Measurements from ENCODE around the gene SFRP5. TPM values are rescaled to one million over a fixed set of nuclear protein-coding genes. Genes with fewer than 3 reads are reported as not detected.

Gene SFRP5
- total and polyA plus RNA-seq, 2 of the 13 experiments (the other 11 are each of a cell fraction or from before 2014, with no cell fraction given) = 0.32 to 1.7 TPM

DNA sequence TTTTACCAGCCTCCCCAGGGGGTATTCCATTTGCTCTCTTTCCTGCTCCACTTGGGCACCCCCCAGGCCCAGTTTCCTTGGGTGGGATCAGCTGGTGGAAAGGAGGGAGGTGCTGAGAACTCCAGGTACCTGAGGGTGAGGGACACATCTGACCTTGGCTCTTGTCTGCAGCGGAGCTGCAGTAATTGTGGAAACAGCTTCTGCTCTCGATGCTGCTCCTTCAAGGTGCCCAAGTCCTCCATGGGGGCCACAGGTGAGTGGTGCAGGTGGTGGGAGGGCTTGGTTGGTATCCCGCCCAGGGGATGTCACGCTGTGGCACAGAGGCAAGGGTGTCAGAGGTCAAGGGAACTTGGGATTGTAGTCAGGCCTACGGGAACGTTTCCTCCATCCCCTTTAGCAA, 14.3 kb downstream of the SFRP5 start:
- 100% methylated on average over 4 of the region's 6 CpGs for WGBS (ENCODE audit: low lambda C conversion rate)
- H3K4me3 ChIP-seq (replicated peaks in 1 of 3; ENCODE audit: insufficient read depth in 1 of 3, low read depth in 2 of 3, low read length in 3 of 3) = no peak overlapping the region
- H3K27me3 ChIP-seq (ENCODE audit: control insufficient read depth in 1 of 2, insufficient read depth in 2 of 2, low read length in 2 of 2) = no peaks in the 10 kb centered on the region
- H3K36me3 ChIP-seq (replicated peaks in 1 of 2; ENCODE audit: control insufficient read depth in 1 of 2, insufficient read depth in 2 of 2, low read length in 2 of 2) = peaks cover 37 to 75% of the 10 kb centered on the region in 2 experiments
- intact Hi-C loops (cut with micrococcal nuclease; ENCODE audit: unreplicated experiment) (no loop called here), in situ Hi-C loops (cut with HindIII; ENCODE audit: extremely low pct_ligation_motif_present, low pct_unique_long_range_greater_than_20kb) (loop anchor here (5.0 kb wide), 2 partner anchors 35 to 110 kb away; no protein-coding TSS in a partner anchor)
- no peaks in the 10 kb centered on the region for H4K20me1 ChIP-seq (ENCODE audit: insufficient read depth, low read length)
- no peak overlapping the region for H3K4me2 ChIP-seq (ENCODE audit: low read depth, low read length)
- ATAC-seq (no peak), FAIRE-seq (no peak), DNase-seq (ENCODE audit: low spot score) (no peak)
- BruUV-seq (replicated peaks) = no TSS peak
- H3K79me2 ChIP-seq (ENCODE audit: insufficient read depth, low read length) = no peaks in the 10 kb centered on the region
- H3K27ac ChIP-seq (ENCODE audit: extremely low read length, insufficient read depth, low read length) = no peak overlapping the region
- H3K4me1 ChIP-seq (ENCODE audit: insufficient read depth, low read length) = peaks cover 21% of the 10 kb centered on the region
- no peak overlapping the region for H3K9ac ChIP-seq (ENCODE audit: insufficient read depth, low read depth, low read length)
- H2AFZ ChIP-seq (ENCODE audit: low read length) = no peak overlapping the region
- H3K9me3 ChIP-seq (ENCODE audit: low read length) = no peaks in the 10 kb centered on the region
- ChIA-PET CTCF (ENCODE audit: low intra/inter-chr PET ratio, low total read pairs) (no interaction called here), POLR2A (no interaction called here)
- TF ChIP-seq, protein P1, sequence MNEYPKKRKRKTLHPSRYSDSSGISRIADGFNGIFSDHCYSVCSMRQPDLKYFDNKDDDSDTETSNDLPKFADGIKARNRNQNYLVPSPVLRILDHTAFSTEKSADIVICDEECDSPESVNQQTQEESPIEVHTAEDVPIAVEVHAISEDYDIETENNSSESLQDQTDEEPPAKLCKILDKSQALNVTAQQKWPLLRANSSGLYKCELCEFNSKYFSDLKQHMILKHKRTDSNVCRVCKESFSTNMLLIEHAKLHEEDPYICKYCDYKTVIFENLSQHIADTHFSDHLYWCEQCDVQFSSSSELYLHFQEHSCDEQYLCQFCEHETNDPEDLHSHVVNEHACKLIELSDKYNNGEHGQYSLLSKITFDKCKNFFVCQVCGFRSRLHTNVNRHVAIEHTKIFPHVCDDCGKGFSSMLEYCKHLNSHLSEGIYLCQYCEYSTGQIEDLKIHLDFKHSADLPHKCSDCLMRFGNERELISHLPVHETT (CRISPR knock-in tag; conservative IDR thresholded peaks at IDR 0.05) = no peak
- TF ChIP-seq SP1 (IDR thresholded peaks at IDR 0.05) (no peak), SP1 (CRISPR knock-in tag; IDR thresholded peaks at IDR 0.05) (no peak), HOXA3 (CRISPR knock-in tag; IDR thresholded peaks at IDR 0.05) (no peak)

DNA sequence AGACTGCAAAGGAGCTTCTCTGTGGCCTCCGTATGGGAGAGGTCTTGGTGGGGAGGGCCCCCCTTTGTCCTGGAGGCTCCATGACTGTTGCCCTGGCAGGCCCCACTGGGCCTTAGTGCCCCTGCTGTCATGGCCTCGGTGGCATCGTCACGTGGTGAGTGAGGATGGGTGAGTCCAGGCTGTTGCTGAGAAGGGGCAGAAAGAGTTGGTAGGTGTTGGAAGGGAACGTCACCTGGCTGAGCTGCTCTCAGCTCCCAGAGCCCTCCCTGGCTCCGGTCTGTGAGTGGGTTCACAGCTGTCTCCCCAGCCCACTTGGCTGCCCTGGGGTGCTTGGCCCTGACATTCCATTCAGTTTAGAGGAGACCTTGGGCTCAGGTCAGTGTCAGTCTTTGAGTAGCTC, 16.1 kb downstream of the SFRP5 start:
- no peak overlapping the region for H2AFZ ChIP-seq (ENCODE audit: low read length)
- DNase-seq (ENCODE audit: low spot score) = no peak
- 100% methylated on average over 2 of the region's 6 CpGs for WGBS (ENCODE audit: low lambda C conversion rate)
- FAIRE-seq = no peak
- H3K79me2 ChIP-seq (ENCODE audit: insufficient read depth, low read length) = no peaks in the 10 kb centered on the region
- H3K4me2 ChIP-seq (ENCODE audit: low read depth, low read length) = no peak overlapping the region
- no peak overlapping the region for H3K27ac ChIP-seq (ENCODE audit: extremely low read length, insufficient read depth, low read length)
- no peak for ATAC-seq
- no peak overlapping the region for H3K9ac ChIP-seq (ENCODE audit: insufficient read depth, low read depth, low read length)
- CTCF ChIA-PET (ENCODE audit: low intra/inter-chr PET ratio, low total read pairs) = no interaction called here
- no peaks in the 10 kb centered on the region for H3K9me3 ChIP-seq (ENCODE audit: low read length)
- H3K4me1 ChIP-seq (ENCODE audit: insufficient read depth, low read length) = peaks cover 16% of the 10 kb centered on the region
- no peaks in the 10 kb centered on the region for H4K20me1 ChIP-seq (ENCODE audit: insufficient read depth, low read length)
- H3K27me3 ChIP-seq (ENCODE audit: control insufficient read depth in 1 of 2, insufficient read depth in 2 of 2, low read length in 2 of 2) = no peaks in the 10 kb centered on the region
- intact Hi-C loops (cut with micrococcal nuclease; ENCODE audit: unreplicated experiment) (no loop called here), in situ Hi-C loops (cut with HindIII; ENCODE audit: extremely low pct_ligation_motif_present, low pct_unique_long_range_greater_than_20kb) (loop anchor here (5.0 kb wide), 2 partner anchors 37 to 112 kb away; no protein-coding TSS in a partner anchor)
- H3K4me3 ChIP-seq (replicated peaks in 1 of 3; ENCODE audit: insufficient read depth in 1 of 3, low read depth in 2 of 3, low read length in 3 of 3) = no peak overlapping the region
- TF ChIP-seq ARNT2 (CRISPR knock-in tag; IDR thresholded peaks at IDR 0.05; ENCODE audit: low read depth) (no peak), NRL (CRISPR knock-in tag; IDR thresholded peaks at IDR 0.05; ENCODE audit: borderline replicate concordance) (no peak), LCORL (IDR thresholded peaks at IDR 0.05) (no peak), LCORL (CRISPR knock-in tag; IDR thresholded peaks at IDR 0.05) (no peak), TAF15 (IDR thresholded peaks at IDR 0.05; ENCODE audit: low read depth, low read length, poor library complexity, severe bottlenecking) (no peak), MAF1 (CRISPR knock-in tag; IDR thresholded peaks at IDR 0.05; ENCODE audit: borderline replicate concordance) (no peak), ONECUT2 (CRISPR knock-in tag; IDR thresholded peaks at IDR 0.05) (no peak), GFI1 (CRISPR knock-in tag; IDR thresholded peaks at IDR 0.05; ENCODE audit: borderline replicate concordance) (no peak), RXRB (CRISPR knock-in tag; IDR thresholded peaks at IDR 0.05; ENCODE audit: borderline replicate concordance) (no peak)
- TF ChIP-seq, protein P2, sequence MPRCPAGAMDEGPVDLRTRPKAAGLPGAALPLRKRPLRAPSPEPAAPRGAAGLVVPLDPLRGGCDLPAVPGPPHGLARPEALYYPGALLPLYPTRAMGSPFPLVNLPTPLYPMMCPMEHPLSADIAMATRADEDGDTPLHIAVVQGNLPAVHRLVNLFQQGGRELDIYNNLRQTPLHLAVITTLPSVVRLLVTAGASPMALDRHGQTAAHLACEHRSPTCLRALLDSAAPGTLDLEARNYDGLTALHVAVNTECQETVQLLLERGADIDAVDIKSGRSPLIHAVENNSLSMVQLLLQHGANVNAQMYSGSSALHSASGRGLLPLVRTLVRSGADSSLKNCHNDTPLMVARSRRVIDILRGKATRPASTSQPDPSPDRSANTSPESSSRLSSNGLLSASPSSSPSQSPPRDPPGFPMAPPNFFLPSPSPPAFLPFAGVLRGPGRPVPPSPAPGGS (CRISPR knock-in tag; IDR thresholded peaks at IDR 0.05) = no peak
- TF ChIP-seq, protein P3, sequence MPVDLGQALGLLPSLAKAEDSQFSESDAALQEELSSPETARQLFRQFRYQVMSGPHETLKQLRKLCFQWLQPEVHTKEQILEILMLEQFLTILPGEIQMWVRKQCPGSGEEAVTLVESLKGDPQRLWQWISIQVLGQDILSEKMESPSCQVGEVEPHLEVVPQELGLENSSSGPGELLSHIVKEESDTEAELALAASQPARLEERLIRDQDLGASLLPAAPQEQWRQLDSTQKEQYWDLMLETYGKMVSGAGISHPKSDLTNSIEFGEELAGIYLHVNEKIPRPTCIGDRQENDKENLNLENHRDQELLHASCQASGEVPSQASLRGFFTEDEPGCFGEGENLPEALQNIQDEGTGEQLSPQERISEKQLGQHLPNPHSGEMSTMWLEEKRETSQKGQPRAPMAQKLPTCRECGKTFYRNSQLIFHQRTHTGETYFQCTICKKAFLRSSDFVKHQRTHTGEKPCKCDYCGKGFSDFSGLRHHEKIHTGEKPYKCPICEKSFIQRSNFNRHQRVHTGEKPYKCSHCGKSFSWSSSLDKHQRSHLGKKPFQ (CRISPR knock-in tag; IDR thresholded peaks at IDR 0.05; ENCODE audit: insufficient replicate concordance) = no peak
- H3K36me3 ChIP-seq (replicated peaks in 1 of 2; ENCODE audit: control insufficient read depth in 1 of 2, insufficient read depth in 2 of 2, low read length in 2 of 2) = peaks cover 43 to 87% of the 10 kb centered on the region in 2 experiments
- no TSS peak for BruUV-seq (replicated peaks)
- POLR2A ChIA-PET = no interaction called here
